Mucosa of rectum (tissue), 2 donors: Measurements from ENCODE around the gene MAP7D2.

Experiments
- H3K27ac ChIP-seq, 2 donors: one replicate each; pipeline ENCODE4 v1.7.0; 2013; ENCODE audit warnings: inconsistent platforms in 2 of 2, low read depth in 2 of 2, low read length in 2 of 2
- H3K27me3 ChIP-seq, 2 donors: one replicate each; pipeline ENCODE4 v1.7.0; 2013; ENCODE audit warnings: low read length in 2 of 2; ENCODE audit not compliant: control insufficient read depth in 2 of 2, insufficient read depth in 2 of 2
- H3K36me3 ChIP-seq, 2 donors: one replicate each; pipeline ENCODE4 v1.7.0; 2013; ENCODE audit warnings: low read length in 2 of 2; ENCODE audit not compliant: control insufficient read depth in 2 of 2, insufficient read depth in 2 of 2
- H3K4me1 ChIP-seq, 2 donors: one replicate each; pipeline ENCODE4 v1.7.0; 2013; ENCODE audit warnings: low read length in 2 of 2, mild to moderate bottlenecking in 1 of 2; ENCODE audit not compliant: control insufficient read depth in 2 of 2, insufficient read depth in 2 of 2
- H3K4me3 ChIP-seq, 2 donors: one replicate each; pipeline ENCODE4 v1.7.0; 2013; ENCODE audit warnings: low read length in 2 of 2
- H3K9ac ChIP-seq, 2 donors: one replicate each; pipeline ENCODE4 v1.7.0; 2013; ENCODE audit warnings: low read length in 2 of 2, low read depth in 1 of 2, mild to moderate bottlenecking in 1 of 2
- H3K9me3 ChIP-seq, 2 donors: one replicate each; pipeline ENCODE4 v1.7.0; 2013; ENCODE audit warnings: low read length in 2 of 2; ENCODE audit not compliant: control insufficient read depth in 2 of 2
- donor health status: healthy.
- donor health status: Normal muscosa, but diverticular disease.

Gene MAP7D2

GRCh38 chrX:20118065-20118824 lies 1.5 kb upstream of the MAP7D2 start:
- H3K27me3 ChIP-seq, result peaks cover 7 to 11% of the 10 kb centered on the region in 2 donors
- H3K4me3 ChIP-seq, result no peak overlapping the region
- no peak overlapping the region for H3K27ac ChIP-seq
- H3K9me3 ChIP-seq, result peaks cover 0 to 2% of the 10 kb centered on the region in 2 donors
- peaks cover 0 to 3% of the 10 kb centered on the region in 2 donors for H3K4me1 ChIP-seq
- no peaks in the 10 kb centered on the region for H3K36me3 ChIP-seq
- H3K9ac ChIP-seq, result no peak overlapping the region

GRCh38 chrX:20116087-20116576 lies 575 bp downstream of the MAP7D2 start:
- no peak overlapping the region for H3K27ac ChIP-seq
- no peak overlapping the region for H3K4me3 ChIP-seq
- peaks cover 0 to 3% of the 10 kb centered on the region in 2 donors for H3K4me1 ChIP-seq
- H3K9me3 ChIP-seq, result peaks cover 0 to 2% of the 10 kb centered on the region in 2 donors
- peaks cover 7 to 11% of the 10 kb centered on the region in 2 donors for H3K27me3 ChIP-seq
- H3K9ac ChIP-seq, result no peak overlapping the region
- no peaks in the 10 kb centered on the region for H3K36me3 ChIP-seq

- peaks cover 0 to 2% of the 10 kb centered on the region in 2 donors for H3K9me3 ChIP-seq
These were observed 4.5 kb downstream of the MAP7D2 start for GRCh38 chrX:20112022-20112774.

GRCh38 chrX:20111271-20111670 lies 5.4 kb downstream of the MAP7D2 start:
- no peaks in the 10 kb centered on the region for H3K4me1 ChIP-seq
- H3K4me3 ChIP-seq, result no peak overlapping the region
- H3K9ac ChIP-seq, result no peak overlapping the region
- H3K27ac ChIP-seq, result no peak overlapping the region
- peaks cover 0 to 5% of the 10 kb centered on the region in 2 donors for H3K27me3 ChIP-seq
- H3K36me3 ChIP-seq, result no peaks in the 10 kb centered on the region
- no peaks in the 10 kb centered on the region for H3K9me3 ChIP-seq

More at GRCh38 chrX:20112022-20112774, 4.5 kb downstream of the MAP7D2 start:
- no peak overlapping the region for H3K27ac ChIP-seq
- peaks cover 0 to 3% of the 10 kb centered on the region in 2 donors for H3K4me1 ChIP-seq
- peaks cover 4 to 8% of the 10 kb centered on the region in 2 donors for H3K27me3 ChIP-seq
- H3K4me3 ChIP-seq, result no peak overlapping the region
- no peak overlapping the region for H3K9ac ChIP-seq
- H3K36me3 ChIP-seq, result no peaks in the 10 kb centered on the region

GRCh38 chrX:20101934-20102581 lies 14.6 kb downstream of the MAP7D2 start:
- Histone ChIP-seq H3K4me1 (no peaks in the 10 kb centered on the region), H3K9ac (no peak overlapping the region), H3K4me3 (no peak overlapping the region), H3K9me3 (no peaks in the 10 kb centered on the region), H3K36me3 (no peaks in the 10 kb centered on the region), H3K27ac (no peak overlapping the region), H3K27me3 (peaks cover 0 to 4% of the 10 kb centered on the region in 2 donors)

GRCh38 chrX:20091499-20091898 lies 25.2 kb downstream of the MAP7D2 start:
- Histone ChIP-seq H3K27ac (no peak overlapping the region), H3K9me3 (no peaks in the 10 kb centered on the region), H3K4me3 (no peak overlapping the region), H3K36me3 (no peaks in the 10 kb centered on the region), H3K4me1 (no peaks in the 10 kb centered on the region), H3K9ac (no peak overlapping the region), H3K27me3 (peaks cover 0 to 2% of the 10 kb centered on the region in 2 donors)

GRCh38 chrX:20089845-20090244 lies 26.9 kb downstream of the MAP7D2 start:
- Histone ChIP-seq H3K27ac (no peak overlapping the region), H3K9me3 (no peaks in the 10 kb centered on the region), H3K27me3 (peaks cover 2 to 3% of the 10 kb centered on the region in 2 donors), H3K9ac (no peak overlapping the region), H3K4me3 (no peak overlapping the region), H3K36me3 (no peaks in the 10 kb centered on the region), H3K4me1 (no peaks in the 10 kb centered on the region)

- no peaks in the 10 kb centered on the region for H3K9me3 ChIP-seq
- no peak overlapping the region for H3K27ac ChIP-seq
- no peak overlapping the region for H3K4me3 ChIP-seq
- no peaks in the 10 kb centered on the region for H3K36me3 ChIP-seq
- H3K9ac ChIP-seq, result no peak overlapping the region
- H3K27me3 ChIP-seq, result peaks cover 0 to 5% of the 10 kb centered on the region in 2 donors
- H3K4me1 ChIP-seq, result no peaks in the 10 kb centered on the region
These were observed 36.4 kb downstream of the MAP7D2 start for GRCh38 chrX:20080277-20080676.

- Histone ChIP-seq H3K36me3 (no peaks in the 10 kb centered on the region), H3K9me3 (no peaks in the 10 kb centered on the region), H3K27me3 (no peaks in the 10 kb centered on the region), H3K4me3 (no peak overlapping the region), H3K27ac (no peak overlapping the region), H3K9ac (no peak overlapping the region), H3K4me1 (no peaks in the 10 kb centered on the region)
These were observed 45.1 kb downstream of the MAP7D2 start for GRCh38 chrX:20071511-20072079.
